Fibroblast of mammary gland (primary cell): ENCODE measurements around the gene SDK2.

Experiments used
- DNase-seq: peaks from one replicate; pipeline ENCODE4 v3.0.0-alpha.2; 2010; ENCODE audit warnings: low read depth
- H3K4me3 ChIP-seq: 2 replicates; pipeline ENCODE4 v1.5.1; 2011; ENCODE audit warnings: low read depth, mild to moderate bottlenecking, low read length, moderate library complexity; ENCODE audit not compliant: control insufficient read depth
- CTCF ChIP-seq: conservative IDR thresholded peaks from 2 replicates; pipeline ENCODE4 v1.5.1; 2011; ENCODE audit warnings: low read depth, low read length, inconsistent platforms; ENCODE audit not compliant: control insufficient read depth, insufficient read depth

Gene SDK2

GRCh38 chr17:73654241-73654640 is 10.0 kb upstream of the SDK2 start:
- TF ChIP-seq CTCF: no peak
- H3K4me3 ChIP-seq: no peak overlapping the region
- DNase-seq: no peak

GRCh38 chr17:73653810-73654209 is 9.6 kb upstream of the SDK2 start:
- no peak for DNase-seq
- TF ChIP-seq CTCF: no peak

GRCh38 chr17:73652886-73653480 is 8.7 kb upstream of the SDK2 start:
- H3K4me3 ChIP-seq: no peak overlapping the region
- DNase-seq: no peak
- TF ChIP-seq CTCF: no peak

More at GRCh38 chr17:73653810-73654209, 9.6 kb upstream of the SDK2 start:
- no peak overlapping the region for H3K4me3 ChIP-seq

- DNase-seq: no peak
- no peak overlapping the region for H3K4me3 ChIP-seq
- no peak for TF ChIP-seq CTCF
Observed at GRCh38 chr17:73650617-73651200, 6.5 kb upstream of the SDK2 start.

GRCh38 chr17:73650140-73650539 is 5.9 kb upstream of the SDK2 start:
- no peak overlapping the region for H3K4me3 ChIP-seq
- peak; percentile 53 for TF ChIP-seq CTCF
- peak; percentile 43 for DNase-seq

GRCh38 chr17:73648974-73649373 is 4.7 kb upstream of the SDK2 start:
- H3K4me3 ChIP-seq: no peak overlapping the region
- TF ChIP-seq CTCF: no peak
- DNase-seq: no peak

- no peak overlapping the region for H3K4me3 ChIP-seq
- TF ChIP-seq CTCF: no peak
- DNase-seq: no peak
Observed at GRCh38 chr17:73648543-73648820, 4.2 kb upstream of the SDK2 start.
